ENCODE measurements around the gene TTC9C. TPM values are rescaled to one million over a fixed set of nuclear protein-coding genes. Genes with fewer than 3 reads are reported as not detected.
"Not testable (repeated sequence)": the region's sequence is repeated elsewhere in the genome, so short reads cannot be mapped to it uniquely, and the experiment has no call there.

TTC9C gene
- total RNA-seq, 1 donor from 2014 or later, result 33.3 TPM

GRCh38 chr11:62716206-62716605, 12.1 kb upstream of the TTC9C start:
- Mint-ChIP-seq H3K36me3 (ENCODE audit: low read depth) (peaks cover 84% of the 10 kb centered on the region), H3K9me3 (no peaks in the 10 kb centered on the region), H3K4me1 (peaks cover 62% of the 10 kb centered on the region), H3K4me3 (no peak overlapping the region), H3K27ac (peak overlapping the region; percentile 37), H3K27me3 (no peaks in the 10 kb centered on the region)
- intact Hi-C loops (cut with micrococcal nuclease), result no loop called here
- no peak for DNase-seq

GRCh38 chr11:62716816-62717215, 11.5 kb upstream of the TTC9C start:
- peaks cover 66% of the 10 kb centered on the region for H3K4me1 Mint-ChIP-seq
- no peaks in the 10 kb centered on the region for H3K9me3 Mint-ChIP-seq
- no peak overlapping the region for H3K27ac Mint-ChIP-seq
- DNase-seq, result no peak
- no peak overlapping the region for H3K4me3 Mint-ChIP-seq
- peaks cover 84% of the 10 kb centered on the region for H3K36me3 Mint-ChIP-seq (ENCODE audit: low read depth)
- intact Hi-C loops (cut with micrococcal nuclease), result no loop called here
- no peaks in the 10 kb centered on the region for H3K27me3 Mint-ChIP-seq

GRCh38 chr11:62719302-62719978, 8.8 kb upstream of the TTC9C start:
- peak overlapping the region; percentile 37 for H3K27ac Mint-ChIP-seq
- DNase-seq, result no peak
- peaks cover 66% of the 10 kb centered on the region for H3K4me1 Mint-ChIP-seq
- intact Hi-C loops (cut with micrococcal nuclease), result no loop called here
- no peaks in the 10 kb centered on the region for H3K27me3 Mint-ChIP-seq
- no peaks in the 10 kb centered on the region for H3K9me3 Mint-ChIP-seq
- H3K4me3 Mint-ChIP-seq, result no peak overlapping the region
- peaks cover 88% of the 10 kb centered on the region for H3K36me3 Mint-ChIP-seq (ENCODE audit: low read depth)

- Mint-ChIP-seq H3K4me1 (peaks cover 56% of the 10 kb centered on the region), H3K9me3 (no peaks in the 10 kb centered on the region), H3K27ac (peak overlapping the region; percentile 48), H3K36me3 (ENCODE audit: low read depth) (peaks cover 90% of the 10 kb centered on the region), H3K4me3 (no peak overlapping the region), H3K27me3 (no peaks in the 10 kb centered on the region)
- intact Hi-C loops (cut with micrococcal nuclease), result no loop called here
- DNase-seq, result no peak
These were observed 6.3 kb upstream of the TTC9C start for GRCh38 chr11:62721994-62722393.

GRCh38 chr11:62724171-62724570, 4.1 kb upstream of the TTC9C start:
- Mint-ChIP-seq H3K27me3 (peaks cover 2% of the 10 kb centered on the region), H3K4me3 (peak overlapping the region; percentile 93), H3K4me1 (peaks cover 48% of the 10 kb centered on the region), H3K27ac (peak overlapping the region; percentile 9), H3K36me3 (ENCODE audit: low read depth) (peaks cover 78% of the 10 kb centered on the region), H3K9me3 (no peaks in the 10 kb centered on the region)
- intact Hi-C loops (cut with micrococcal nuclease), result no loop called here
- DNase-seq, result no peak

GRCh38 chr11:62725646-62726045, 2.6 kb upstream of the TTC9C start:
- Mint-ChIP-seq H3K4me3 (peak overlapping the region; percentile 93), H3K9me3 (no peaks in the 10 kb centered on the region), H3K4me1 (peaks cover 48% of the 10 kb centered on the region), H3K27ac (peak overlapping the region; percentile 99), H3K27me3 (peaks cover 2% of the 10 kb centered on the region), H3K36me3 (ENCODE audit: low read depth) (peaks cover 70% of the 10 kb centered on the region)
- peak; percentile 64 for DNase-seq
- intact Hi-C loops (cut with micrococcal nuclease), result loop anchor here (2.0 to 5.0 kb wide), 3 partner anchors 53 to 127 kb away; partner anchors contain the start of genes LBHD1 and UQCC3

GRCh38 chr11:62726156-62726914, 2.0 kb upstream of the TTC9C start:
- peak; percentile 60 for DNase-seq
- H3K27me3 Mint-ChIP-seq, result peaks cover 2% of the 10 kb centered on the region
- intact Hi-C loops (cut with micrococcal nuclease), result loop anchor here (2.0 to 5.0 kb wide), 3 partner anchors 54 to 128 kb away; partner anchors contain the start of genes LBHD1 and UQCC3
- H3K4me1 Mint-ChIP-seq, result peaks cover 44% of the 10 kb centered on the region
- H3K27ac Mint-ChIP-seq, result peak overlapping the region; percentile 99
- H3K9me3 Mint-ChIP-seq, result no peaks in the 10 kb centered on the region
- H3K4me3 Mint-ChIP-seq, result peak overlapping the region; percentile 93
- peaks cover 66% of the 10 kb centered on the region for H3K36me3 Mint-ChIP-seq (ENCODE audit: low read depth)

- Mint-ChIP-seq H3K36me3 (ENCODE audit: low read depth) (peaks cover 64% of the 10 kb centered on the region), H3K9me3 (no peaks in the 10 kb centered on the region), H3K27ac (peak overlapping the region; percentile 99), H3K27me3 (peaks cover 2% of the 10 kb centered on the region), H3K4me3 (peak overlapping the region; percentile 93), H3K4me1 (peaks cover 41% of the 10 kb centered on the region)
- intact Hi-C loops (cut with micrococcal nuclease), result loop anchor here (1.0 to 5.0 kb wide), 8 partner anchors 18 to 136 kb away; partner anchors contain the start of genes LBHD1, TAF6L, TMEM179B and TUT1
- no peak for DNase-seq
These were observed 1.4 kb upstream of the TTC9C start for GRCh38 chr11:62726915-62727164.

- H3K4me3 Mint-ChIP-seq, result peak within 1 kb of the TSS; percentile 93
- H3K9me3 Mint-ChIP-seq, result no peaks in the 10 kb centered on the region
- intact Hi-C loops (cut with micrococcal nuclease), result loop anchor here (1.0 to 5.0 kb wide), 8 partner anchors 18 to 136 kb away; partner anchors contain the start of genes LBHD1, TAF6L, TMEM179B and TUT1
- H3K4me1 Mint-ChIP-seq, result peaks cover 37% of the 10 kb centered on the region
- peak; percentile 100 for DNase-seq
- H3K27ac Mint-ChIP-seq, result peak within 1 kb of the TSS; percentile 99
- H3K27me3 Mint-ChIP-seq, result peaks cover 2% of the 10 kb centered on the region
- H3K36me3 Mint-ChIP-seq (ENCODE audit: low read depth), result peaks cover 59% of the 10 kb centered on the region
These were observed 968 bp upstream of the TTC9C start, which contains the start of gene HNRNPUL2 for GRCh38 chr11:62727165-62727871. HNRNPUL2 (minus strand) TSS chr11:62727457; CDS start chr11:62727156, 301 bp downstream.

- peak; percentile 96 for DNase-seq
- H3K9me3 Mint-ChIP-seq, result no peaks in the 10 kb centered on the region
- intact Hi-C loops (cut with micrococcal nuclease), result loop anchor here (1.0 to 5.0 kb wide), 13 partner anchors 19 to 153 kb away; partner anchors contain the start of genes GANAB, LBHD1, NXF1 and SLC3A2
- H3K27ac Mint-ChIP-seq, result peak overlapping the region; percentile 99
- peaks cover 2% of the 10 kb centered on the region for H3K27me3 Mint-ChIP-seq
- H3K4me1 Mint-ChIP-seq, result peaks cover 32% of the 10 kb centered on the region
- peak overlapping the region; percentile 93 for H3K4me3 Mint-ChIP-seq
- H3K36me3 Mint-ChIP-seq (ENCODE audit: low read depth), result peaks cover 55% of the 10 kb centered on the region
These were observed 465 bp upstream of the TTC9C start for GRCh38 chr11:62727872-62728170.

- Mint-ChIP-seq H3K36me3 (ENCODE audit: low read depth) (peaks cover 42% of the 10 kb centered on the region), H3K27ac (peak overlapping the region; percentile 71)
- DNase-seq, result not testable (repeated sequence)
These were observed 1.8 kb downstream of the TTC9C start for GRCh38 chr11:62730076-62730475.

GRCh38 chr11:62732830-62733229, 4.5 kb downstream of the TTC9C start:
- Mint-ChIP-seq H3K27ac (peak overlapping the region; percentile 1), H3K27me3 (no peaks in the 10 kb centered on the region), H3K4me3 (no peak overlapping the region), H3K36me3 (ENCODE audit: low read depth) (peaks cover 34% of the 10 kb centered on the region), H3K4me1 (peaks cover 16% of the 10 kb centered on the region), H3K9me3 (no peaks in the 10 kb centered on the region)
- intact Hi-C loops (cut with micrococcal nuclease), result no loop called here
- DNase-seq, result no peak

More at GRCh38 chr11:62730076-62730475, 1.8 kb downstream of the TTC9C start:
- peak overlapping the region; percentile 93 for H3K4me3 Mint-ChIP-seq
- H3K27me3 Mint-ChIP-seq; intact Hi-C loops (cut with micrococcal nuclease); H3K9me3 Mint-ChIP-seq: not testable (repeated sequence)
- peaks cover 22% of the 10 kb centered on the region for H3K4me1 Mint-ChIP-seq

GRCh38 chr11:62737196-62737595, 8.9 kb downstream of the TTC9C start:
- H3K27me3 Mint-ChIP-seq, result no peaks in the 10 kb centered on the region
- peaks cover 44% of the 10 kb centered on the region for H3K36me3 Mint-ChIP-seq (ENCODE audit: low read depth)
- H3K27ac Mint-ChIP-seq, result no peak overlapping the region
- no peaks in the 10 kb centered on the region for H3K9me3 Mint-ChIP-seq
- peaks cover 5% of the 10 kb centered on the region for H3K4me1 Mint-ChIP-seq
- intact Hi-C loops (cut with micrococcal nuclease), result no loop called here
- no peak for DNase-seq
- no peak overlapping the region for H3K4me3 Mint-ChIP-seq
